IPS-NIHi11 (cell line): ENCODE measurements around the gene FKBP5.
A peak's percentile ranks its signal among the peaks of the same experiment; 100 is the strongest.
"Not testable (repeated sequence)": the region's sequence is repeated elsewhere in the genome, so short reads cannot be mapped to it uniquely, and the experiment has no call there.

Experiments used
- DNase-seq: peaks from one replicate; pipeline ENCODE4 v3.0.0; 2012; ENCODE audit warnings: mixed read lengths, low spot score

The FKBP5 gene

GRCh38 chr6:35723587-35723986, 34.9 kb upstream of the FKBP5 start:
- DNase-seq: no peak

GRCh38 chr6:35722121-35722761, 33.5 kb upstream of the FKBP5 start:
- no peak for DNase-seq

GRCh38 chr6:35719830-35720733, 31.4 kb upstream of the FKBP5 start:
- peak; percentile 34 for DNase-seq

GRCh38 chr6:35719404-35719829, 30.7 kb upstream of the FKBP5 start:
- no peak for DNase-seq

- DNase-seq: no peak
Measured at GRCh38 chr6:35718911-35719381, 30.2 kb upstream of the FKBP5 start.

GRCh38 chr6:35718375-35718736, 29.6 kb upstream of the FKBP5 start:
- no peak for DNase-seq

- no peak for DNase-seq
Measured at GRCh38 chr6:35717449-35718374, 29.0 kb upstream of the FKBP5 start.

GRCh38 chr6:35716798-35717197, 28.1 kb upstream of the FKBP5 start:
- no peak for DNase-seq

GRCh38 chr6:35713006-35713767, 24.5 kb upstream of the FKBP5 start:
- DNase-seq: no peak

- DNase-seq: no peak
Measured at GRCh38 chr6:35711731-35712130, 23.0 kb upstream of the FKBP5 start.

GRCh38 chr6:35710241-35710847, 21.6 kb upstream of the FKBP5 start:
- DNase-seq: no peak

- no peak for DNase-seq
Measured at GRCh38 chr6:35708585-35708984, 19.9 kb upstream of the FKBP5 start.

GRCh38 chr6:35707714-35708407, 19.1 kb upstream of the FKBP5 start:
- no peak for DNase-seq

- DNase-seq: no peak
Measured at GRCh38 chr6:35706468-35706867, 17.8 kb upstream of the FKBP5 start.

- no peak for DNase-seq
Measured at GRCh38 chr6:35703554-35703953, 14.8 kb upstream of the FKBP5 start.

- no peak for DNase-seq
Measured at GRCh38 chr6:35698858-35699257, 10.1 kb upstream of the FKBP5 start.

- not testable (repeated sequence) for DNase-seq
Measured at GRCh38 chr6:35698430-35698829, 9.7 kb upstream of the FKBP5 start.

- DNase-seq: no peak
Measured at GRCh38 chr6:35694462-35694861, 5.7 kb upstream of the FKBP5 start.

GRCh38 chr6:35691027-35691824, 2.5 kb upstream of the FKBP5 start:
- no peak for DNase-seq

GRCh38 chr6:35690484-35690883, 1.8 kb upstream of the FKBP5 start:
- DNase-seq: no peak
